Brain pericyte (primary cell): ENCODE results near the gene HSPG2.
"Not testable (repeated sequence)": the region's sequence is repeated elsewhere in the genome, so short reads cannot be mapped to it uniquely, and the experiment has no call there.

Source experiments
- DNase-seq: peaks from one replicate; pipeline ENCODE4 v3.0.0-alpha.2; 2012; ENCODE audit warnings: low read depth, low spot score

The HSPG2 gene

GRCh38 chr1:21912038-21912758 is 24.9 kb downstream of the HSPG2 start:
- no peak for DNase-seq

GRCh38 chr1:21911205-21912001 is 25.7 kb downstream of the HSPG2 start:
- DNase-seq, result no peak

- no peak for DNase-seq
These were observed 26.4 kb downstream of the HSPG2 start for GRCh38 chr1:21910558-21911204.

- DNase-seq, result no peak
These were observed 27.2 kb downstream of the HSPG2 start for GRCh38 chr1:21909787-21910503.

- no peak for DNase-seq
These were observed 27.8 kb downstream of the HSPG2 start for GRCh38 chr1:21909286-21909759.

GRCh38 chr1:21907737-21908534 is 29.2 kb downstream of the HSPG2 start:
- not testable (repeated sequence) for DNase-seq

- DNase-seq, result no peak
These were observed 30.1 kb downstream of the HSPG2 start for GRCh38 chr1:21907079-21907418.

- no peak for DNase-seq
These were observed 30.7 kb downstream of the HSPG2 start for GRCh38 chr1:21906173-21907078.

- no peak for DNase-seq
These were observed 32.2 kb downstream of the HSPG2 start for GRCh38 chr1:21904704-21905520.

- DNase-seq, result no peak
These were observed 32.7 kb downstream of the HSPG2 start for GRCh38 chr1:21904454-21904703.

- DNase-seq, result no peak
These were observed 33.3 kb downstream of the HSPG2 start for GRCh38 chr1:21903638-21904453.

GRCh38 chr1:21902026-21903012 is 34.8 kb downstream of the HSPG2 start:
- DNase-seq, result no peak

- no peak for DNase-seq
These were observed 35.6 kb downstream of the HSPG2 start for GRCh38 chr1:21901473-21901847.

- no peak for DNase-seq
These were observed 36.2 kb downstream of the HSPG2 start for GRCh38 chr1:21900766-21901472.

GRCh38 chr1:21899987-21900386 is 37.1 kb downstream of the HSPG2 start:
- no peak for DNase-seq

GRCh38 chr1:21899267-21899810 is 37.8 kb downstream of the HSPG2 start:
- DNase-seq, result no peak
